Activated CD8-positive, alpha-beta memory T cell treated with anti-CD3 and anti-CD28 coated beads, Interleukin-2, amount 50 U/mL, for 1 hour (primary cell): ENCODE data around the gene SH2D7.
A peak's percentile ranks its signal among the peaks of the same experiment; 100 is the strongest.
"Not testable (repeated sequence)": the region's sequence is repeated elsewhere in the genome, so short reads cannot be mapped to it uniquely, and the experiment has no call there.

Source experiments
- DNase-seq: peaks from one replicate; pipeline ENCODE4 v3.0.0-alpha.2; 2020; ENCODE audit errors: extremely low read depth

SH2D7 gene

DNA sequence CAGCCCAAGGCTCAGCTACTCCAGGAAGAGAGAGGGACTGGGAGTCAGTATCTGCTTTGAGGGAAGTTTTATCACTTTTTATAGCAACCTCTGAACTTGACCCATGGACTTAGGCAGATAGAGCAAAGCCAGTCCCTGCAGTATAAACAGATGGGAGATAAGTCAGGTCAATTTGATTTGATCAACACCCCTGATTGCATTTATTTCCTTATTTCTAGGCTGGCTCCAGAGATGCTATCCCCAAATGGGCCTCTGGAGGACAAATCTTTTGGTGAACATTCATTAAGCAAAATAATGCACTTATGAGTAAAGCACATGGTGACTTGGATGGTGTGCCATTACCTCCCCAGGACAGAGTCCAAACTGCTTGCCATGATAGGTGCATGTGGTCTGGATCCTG lies 47.9 kb downstream of the SH2D7 start:
- no peak for DNase-seq

DNA sequence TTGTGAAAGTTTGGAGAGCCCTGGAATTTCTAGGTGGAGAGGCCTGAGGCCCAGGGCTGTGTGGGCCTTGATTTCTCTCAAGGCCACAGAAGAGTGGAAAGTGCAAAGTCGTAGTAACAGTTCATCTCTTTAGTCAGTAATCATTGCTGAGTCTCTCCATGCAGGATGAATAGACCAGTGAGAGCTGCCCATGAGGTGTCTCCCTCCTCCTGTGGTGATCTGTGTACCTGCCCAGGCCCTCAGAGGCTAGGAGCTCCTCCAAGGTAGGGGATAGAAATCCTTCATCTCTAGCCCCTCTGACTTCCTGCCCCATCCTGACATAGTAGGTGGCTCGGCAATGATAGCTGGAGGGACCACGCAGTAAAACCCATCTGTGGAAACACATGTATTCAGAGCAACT lies 50.0 kb downstream of the SH2D7 start:
- DNase-seq = no peak

DNA sequence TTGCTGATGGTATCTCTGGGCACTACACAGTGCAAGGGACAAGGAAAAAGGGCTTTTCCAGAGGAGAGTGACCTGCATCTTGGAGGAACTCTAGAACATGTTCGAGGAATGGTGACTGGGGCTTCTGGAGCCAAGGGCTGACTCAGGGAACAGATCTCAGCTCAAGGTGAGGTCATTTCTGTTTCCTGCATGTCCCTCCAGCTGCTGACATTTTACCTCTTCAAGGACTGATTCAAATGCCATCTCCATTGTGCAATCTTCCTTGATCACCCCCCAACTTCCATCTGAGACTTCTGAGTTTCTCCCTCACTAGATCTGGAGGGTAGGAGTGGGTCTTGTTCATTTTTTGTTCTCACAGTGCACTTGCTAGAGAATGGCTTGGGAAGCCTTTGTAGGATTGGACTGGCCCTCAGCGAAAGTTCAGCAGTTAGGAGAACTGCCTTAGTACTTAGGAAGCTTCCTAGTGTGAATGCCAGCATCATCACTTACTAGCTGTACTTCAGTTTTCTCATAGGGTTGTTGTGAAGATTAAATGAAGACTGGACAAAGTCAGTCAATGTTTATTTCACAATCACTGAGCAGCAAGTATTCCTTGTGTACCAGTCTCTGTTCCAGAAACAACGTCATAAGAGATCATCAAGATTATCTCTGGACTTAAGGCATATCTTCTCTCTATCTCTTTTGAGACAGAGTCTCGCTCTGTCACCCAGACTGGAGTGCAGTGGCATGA lies 54.2 kb downstream of the SH2D7 start:
- DNase-seq = no peak

DNA sequence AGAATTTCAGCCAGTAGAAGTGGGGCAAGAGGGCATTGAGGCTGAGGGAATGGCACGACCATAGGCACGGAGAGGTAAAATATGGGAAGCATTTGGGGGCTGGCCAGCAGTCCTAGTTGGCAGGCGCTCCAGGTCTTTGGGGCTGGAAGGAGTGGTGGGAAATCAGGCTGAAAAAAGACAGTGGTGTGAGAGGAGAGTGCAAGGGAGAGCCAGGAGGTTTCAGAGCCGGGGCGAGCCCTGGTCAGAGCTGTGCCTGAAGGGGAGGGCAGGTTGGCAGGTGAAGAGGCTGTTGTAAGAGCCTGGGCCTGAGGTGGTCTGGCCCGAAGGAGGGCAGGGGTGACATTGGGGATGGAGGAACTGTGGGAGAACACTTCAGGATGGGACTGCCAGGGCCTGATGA lies 55.2 kb downstream of the SH2D7 start:
- no peak for DNase-seq

DNA sequence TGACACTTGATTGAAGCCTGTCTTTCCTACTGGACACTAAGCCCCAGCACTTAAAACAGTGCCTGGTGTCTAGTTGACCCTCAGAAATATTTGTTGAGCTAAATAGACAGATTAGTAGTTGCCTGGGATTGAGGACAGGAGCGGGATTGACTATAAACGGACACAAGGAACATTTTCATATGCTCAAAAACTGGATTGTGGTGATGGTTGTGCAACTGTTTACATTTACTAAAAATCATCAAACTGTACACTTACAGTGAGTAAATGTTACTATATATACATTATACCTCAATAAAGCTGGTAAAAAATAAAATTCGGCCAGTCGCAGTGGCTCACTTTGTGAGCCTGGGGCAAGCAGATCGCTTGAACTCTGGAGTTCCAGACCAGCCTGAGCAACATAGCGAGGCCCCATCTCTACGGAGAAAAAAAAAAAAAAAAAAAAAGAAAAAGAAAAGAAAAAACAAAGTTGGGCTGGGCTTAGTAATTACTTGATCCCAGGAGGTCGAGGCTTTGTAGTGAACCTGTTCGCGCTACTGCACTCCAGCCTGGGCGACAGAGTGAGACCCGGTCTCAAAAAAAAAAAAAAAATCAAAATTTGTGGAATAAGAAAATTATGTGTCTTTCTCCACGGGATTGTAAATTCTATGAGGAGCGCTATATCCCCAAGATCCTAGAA lies 56.2 kb downstream of the SH2D7 start:
- DNase-seq = no peak

DNA sequence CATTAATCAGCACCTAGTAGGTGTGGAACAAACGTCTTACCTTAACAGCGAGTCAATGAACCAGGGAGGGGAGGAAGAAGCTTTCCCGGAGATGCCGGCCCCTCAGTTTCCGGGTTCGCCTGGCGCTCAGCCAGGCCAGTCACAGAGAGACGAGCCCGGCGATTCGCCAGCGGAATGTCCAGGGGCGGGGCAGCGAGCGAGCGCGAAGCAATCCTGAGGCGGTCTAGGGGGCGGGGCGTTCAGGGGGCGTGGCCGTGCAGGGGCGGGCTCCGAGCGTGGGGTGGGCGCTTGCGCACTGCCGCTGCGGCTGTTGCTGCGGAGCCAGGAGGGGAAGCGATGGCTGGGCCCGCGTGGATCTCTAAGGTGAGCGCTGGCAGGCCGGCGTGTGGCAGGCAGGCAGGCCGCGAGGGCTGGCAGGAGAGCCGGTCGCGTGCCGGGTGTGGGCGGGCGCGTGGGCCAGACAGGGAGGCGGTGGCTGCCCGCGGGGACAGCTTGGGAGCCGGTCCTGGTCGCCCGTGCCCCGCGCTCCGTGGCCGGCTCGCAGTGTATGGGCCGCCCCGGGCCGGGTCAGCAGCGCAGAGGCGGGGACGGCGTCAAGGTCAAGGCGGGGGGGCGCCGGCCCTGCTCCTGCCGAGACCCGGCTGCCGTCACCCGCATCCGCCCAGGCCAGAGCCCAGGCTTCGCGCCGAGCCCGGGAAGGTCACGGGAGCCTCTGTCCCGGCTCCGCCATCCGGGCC lies 56.9 kb downstream of the SH2D7 start, which contains the start of gene IDH3A:
Gene IDH3A (plus strand): TSS at position 295 of the 737 bp plus-strand sequence. CDS start 42 bp downstream, at position 337.
- DNase-seq = peak; percentile 99

DNA sequence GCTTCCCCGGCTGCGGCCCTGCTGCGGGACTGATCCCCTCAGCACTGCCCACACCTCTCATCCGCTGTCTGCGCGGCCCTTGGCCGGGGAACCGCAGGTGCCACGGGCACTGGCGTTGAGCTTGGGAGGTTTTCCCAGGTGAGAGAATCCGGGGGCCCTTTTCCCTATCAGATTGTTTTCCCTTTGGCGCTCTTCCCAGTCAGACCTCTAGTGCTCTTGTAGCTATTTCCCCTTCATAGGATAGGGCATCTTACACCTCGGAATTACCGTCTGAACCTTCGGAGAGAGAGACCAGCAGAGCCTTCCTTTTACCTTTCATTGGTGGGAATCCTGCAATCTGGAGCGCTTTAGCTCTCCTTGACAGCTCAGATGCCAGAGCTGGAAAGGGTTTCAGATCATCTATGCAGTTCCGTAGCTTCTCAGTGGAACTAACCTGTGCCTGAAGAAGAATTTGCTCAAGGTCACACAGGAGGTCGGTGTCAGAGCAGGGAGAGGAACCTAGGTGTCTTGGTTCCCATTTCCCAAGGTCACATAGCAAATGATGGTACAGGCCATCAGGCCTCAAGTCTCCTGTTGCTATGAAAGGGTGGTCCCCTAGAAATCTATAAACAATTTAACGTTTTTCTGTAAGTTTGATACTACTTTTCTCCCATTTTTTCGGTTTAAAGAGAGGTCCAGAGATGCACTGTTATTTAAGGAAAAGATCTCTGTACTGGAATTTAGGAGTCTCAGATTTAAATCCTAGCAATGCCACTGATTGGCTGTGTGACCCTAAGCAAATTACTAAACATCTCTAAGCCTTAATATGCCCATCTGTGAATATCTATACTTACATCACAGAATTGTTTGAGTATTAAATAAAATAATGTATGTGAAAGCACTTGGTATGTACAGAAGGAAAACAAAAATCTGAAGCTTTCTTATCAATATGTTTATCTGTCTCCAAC lies 57.7 kb downstream of the SH2D7 start:
- DNase-seq = no peak

DNA sequence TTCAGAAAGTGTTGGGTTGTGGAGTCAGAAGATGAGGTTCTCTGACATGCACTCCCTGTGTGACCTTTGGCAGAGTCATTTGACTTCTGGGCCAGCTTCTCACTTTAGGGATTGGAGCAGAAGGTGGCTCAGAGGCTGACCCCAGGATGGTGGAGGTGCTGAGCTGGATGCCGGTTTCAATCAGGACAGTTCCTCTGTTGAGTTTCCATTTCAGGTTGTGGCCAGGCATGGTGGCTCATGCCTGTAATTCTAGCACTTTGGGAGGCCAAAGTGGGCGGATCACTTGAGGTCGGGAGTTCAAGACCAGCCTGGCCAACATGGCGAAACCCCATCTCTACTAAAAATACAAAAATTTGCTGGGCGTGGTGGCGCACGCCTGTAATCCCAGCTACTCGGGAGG lies 58.7 kb downstream of the SH2D7 start:
- DNase-seq = not testable (repeated sequence)
